Measurements from ENCODE around the gene PACRG. TPM values are rescaled to one million over a fixed set of nuclear protein-coding genes. Genes with fewer than 3 reads are reported as not detected.
"Not testable (repeated sequence)": the region's sequence is repeated elsewhere in the genome, so short reads cannot be mapped to it uniquely, and the experiment has no call there.

The PACRG gene
- total RNA-seq, 1 donor, result 1.4 TPM

- Histone ChIP-seq H2AFZ (ENCODE audit: low read length) (peak overlapping the region; percentile 67), H3K36me3 (ENCODE audit: insufficient read depth, low read length) (no peaks in the 10 kb centered on the region), H3K27me3 (ENCODE audit: insufficient read depth, low read length) (no peaks in the 10 kb centered on the region), H3K27ac (ENCODE audit: low read depth, low read length) (no peak overlapping the region), H3K79me2 (ENCODE audit: insufficient read depth, low read length) (no peaks in the 10 kb centered on the region), H3K4me2 (ENCODE audit: insufficient read depth, low read length) (peak overlapping the region; percentile 44), H3K9me3 (ENCODE audit: low read depth, low read length) (no peaks in the 10 kb centered on the region), H3K4me3 (ENCODE audit: insufficient read depth, low read length) (peak overlapping the region; percentile 8), H3K4me1 (ENCODE audit: insufficient read depth, low read length) (no peaks in the 10 kb centered on the region), H4K20me1 (ENCODE audit: insufficient read depth, low read length) (no peaks in the 10 kb centered on the region)
- no peak for DNase-seq (ENCODE audit: insufficient read length, low spot score, missing footprints)
- no peak for TF ChIP-seq CTCF (IDR thresholded peaks at IDR 0.05; ENCODE audit: extremely low read depth, low read depth, low read length)
Measured at GRCh38 chr6:162976141-162976540, 248.4 kb downstream of the PACRG start.

- H3K36me3 ChIP-seq (ENCODE audit: insufficient read depth, low read length); H3K4me2 ChIP-seq (ENCODE audit: insufficient read depth, low read length); DNase-seq (ENCODE audit: insufficient read length, low spot score, missing footprints); H3K27me3 ChIP-seq (ENCODE audit: insufficient read depth, low read length); H3K9me3 ChIP-seq (ENCODE audit: low read depth, low read length); H3K4me1 ChIP-seq (ENCODE audit: insufficient read depth, low read length); H3K79me2 ChIP-seq (ENCODE audit: insufficient read depth, low read length); H3K4me3 ChIP-seq (ENCODE audit: insufficient read depth, low read length); H2AFZ ChIP-seq (ENCODE audit: low read length); H4K20me1 ChIP-seq (ENCODE audit: insufficient read depth, low read length); H3K27ac ChIP-seq (ENCODE audit: low read depth, low read length): not testable (repeated sequence)
Measured at GRCh38 chr6:162983234-162983633, 255.5 kb downstream of the PACRG start.

- no peak for TF ChIP-seq CTCF (IDR thresholded peaks at IDR 0.05; ENCODE audit: extremely low read depth, low read depth, low read length)
- H3K4me2 ChIP-seq (ENCODE audit: insufficient read depth, low read length), result no peak overlapping the region
Measured at GRCh38 chr6:162998777-162999176, 271.0 kb downstream of the PACRG start.

GRCh38 chr6:162999575-163000285 lies 272.0 kb downstream of the PACRG start:
- Histone ChIP-seq H3K36me3 (ENCODE audit: insufficient read depth, low read length) (no peaks in the 10 kb centered on the region), H3K27me3 (ENCODE audit: insufficient read depth, low read length) (no peaks in the 10 kb centered on the region), H3K4me1 (ENCODE audit: insufficient read depth, low read length) (no peaks in the 10 kb centered on the region), H3K4me2 (ENCODE audit: insufficient read depth, low read length) (no peak overlapping the region), H2AFZ (ENCODE audit: low read length) (no peak overlapping the region), H4K20me1 (ENCODE audit: insufficient read depth, low read length) (no peaks in the 10 kb centered on the region), H3K9me3 (ENCODE audit: low read depth, low read length) (no peaks in the 10 kb centered on the region), H3K27ac (ENCODE audit: low read depth, low read length) (no peak overlapping the region), H3K79me2 (ENCODE audit: insufficient read depth, low read length) (no peaks in the 10 kb centered on the region), H3K4me3 (ENCODE audit: insufficient read depth, low read length) (no peak overlapping the region)
- TF ChIP-seq CTCF (IDR thresholded peaks at IDR 0.05; ENCODE audit: extremely low read depth, low read depth, low read length), result no peak
- peak; percentile 69 for DNase-seq (ENCODE audit: insufficient read length, low spot score, missing footprints)

More at GRCh38 chr6:162998777-162999176, 271.0 kb downstream of the PACRG start:
- H3K9me3 ChIP-seq (ENCODE audit: low read depth, low read length), result no peaks in the 10 kb centered on the region
- H2AFZ ChIP-seq (ENCODE audit: low read length), result no peak overlapping the region
- H3K27ac ChIP-seq (ENCODE audit: low read depth, low read length), result no peak overlapping the region
- H3K4me1 ChIP-seq (ENCODE audit: insufficient read depth, low read length), result no peaks in the 10 kb centered on the region
- no peak for DNase-seq (ENCODE audit: insufficient read length, low spot score, missing footprints)
- H3K79me2 ChIP-seq (ENCODE audit: insufficient read depth, low read length), result no peaks in the 10 kb centered on the region
- H3K4me3 ChIP-seq (ENCODE audit: insufficient read depth, low read length), result no peak overlapping the region
- H3K27me3 ChIP-seq (ENCODE audit: insufficient read depth, low read length), result no peaks in the 10 kb centered on the region
- no peaks in the 10 kb centered on the region for H3K36me3 ChIP-seq (ENCODE audit: insufficient read depth, low read length)
- H4K20me1 ChIP-seq (ENCODE audit: insufficient read depth, low read length), result no peaks in the 10 kb centered on the region
